ENCODE data around the gene GRXCR2. TPM values are rescaled to one million over a fixed set of nuclear protein-coding genes. Genes with fewer than 3 reads are reported as not detected.

GRXCR2 gene
- polyA plus RNA-seq, 1 donor (not counting 4 experiments of a cell fraction or from before 2014, with no cell fraction given): 0.03 TPM

DNA sequence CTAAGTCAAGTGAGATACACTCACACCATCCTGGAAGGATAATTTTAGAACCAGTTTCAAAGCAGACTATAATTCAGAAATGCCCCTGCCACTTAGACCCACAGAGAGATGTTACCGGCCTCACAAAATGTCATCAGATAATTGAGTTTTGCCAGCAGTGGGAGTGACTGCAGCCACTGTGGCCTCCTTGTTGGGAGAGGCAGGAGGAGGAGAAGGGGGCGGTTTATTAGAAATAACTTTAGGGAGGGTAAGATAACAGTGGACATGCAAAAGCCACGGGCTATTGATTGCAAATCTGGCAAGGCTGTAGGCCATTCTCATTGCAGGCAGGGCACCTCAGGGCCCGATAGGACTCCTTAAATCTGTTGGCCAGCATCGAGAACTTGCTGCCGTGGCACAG is 13.4 kb downstream of the GRXCR2 start:
- Histone ChIP-seq H3K9ac (ENCODE audit: control insufficient read depth, extremely low read depth, insufficient read depth, low read length) (no peak overlapping the region), H3K4me2 (ENCODE audit: control insufficient read depth, extremely low read depth, insufficient read depth, low read depth, low read length) (no peak overlapping the region), H4K20me1 (ENCODE audit: control insufficient read depth, extremely low read depth, insufficient read depth, low read length) (no peaks in the 10 kb centered on the region), H3K36me3 (ENCODE audit: control insufficient read depth in 2 of 2, extremely low read depth in 1 of 2, insufficient read depth in 2 of 2, low read length in 2 of 2) (no peaks in the 10 kb centered on the region), H3K4me3 (ENCODE audit: control insufficient read depth in 2 of 3, extremely low read depth in 1 of 3, insufficient read depth in 2 of 3, low read depth in 1 of 3, low read length in 3 of 3) (no peak overlapping the region), H3K9me3 (ENCODE audit: control insufficient read depth, low read depth, low read length) (no peaks in the 10 kb centered on the region), H3K9me1 (ENCODE audit: control insufficient read depth, extremely low read depth, insufficient read depth, low read length) (no peaks in the 10 kb centered on the region), H3K27ac (ENCODE audit: control insufficient read depth, insufficient read depth, low read length) (no peak overlapping the region), H3K4me1 (ENCODE audit: control insufficient read depth, extremely low read depth, insufficient read depth, low read length) (peaks cover 20% of the 10 kb centered on the region), H3K79me2 (ENCODE audit: control insufficient read depth, insufficient read depth, low read length) (no peaks in the 10 kb centered on the region), H2AFZ (ENCODE audit: control insufficient read depth, low read length) (peak overlapping the region; percentile 64), H3K27me3 (ENCODE audit: control insufficient read depth, extremely low read depth, insufficient read depth, low read length) (no peaks in the 10 kb centered on the region)
- DNase-seq (ENCODE audit: low read depth, low spot score) (no peak), FAIRE-seq (no peak)
- TF ChIP-seq, protein P1, sequence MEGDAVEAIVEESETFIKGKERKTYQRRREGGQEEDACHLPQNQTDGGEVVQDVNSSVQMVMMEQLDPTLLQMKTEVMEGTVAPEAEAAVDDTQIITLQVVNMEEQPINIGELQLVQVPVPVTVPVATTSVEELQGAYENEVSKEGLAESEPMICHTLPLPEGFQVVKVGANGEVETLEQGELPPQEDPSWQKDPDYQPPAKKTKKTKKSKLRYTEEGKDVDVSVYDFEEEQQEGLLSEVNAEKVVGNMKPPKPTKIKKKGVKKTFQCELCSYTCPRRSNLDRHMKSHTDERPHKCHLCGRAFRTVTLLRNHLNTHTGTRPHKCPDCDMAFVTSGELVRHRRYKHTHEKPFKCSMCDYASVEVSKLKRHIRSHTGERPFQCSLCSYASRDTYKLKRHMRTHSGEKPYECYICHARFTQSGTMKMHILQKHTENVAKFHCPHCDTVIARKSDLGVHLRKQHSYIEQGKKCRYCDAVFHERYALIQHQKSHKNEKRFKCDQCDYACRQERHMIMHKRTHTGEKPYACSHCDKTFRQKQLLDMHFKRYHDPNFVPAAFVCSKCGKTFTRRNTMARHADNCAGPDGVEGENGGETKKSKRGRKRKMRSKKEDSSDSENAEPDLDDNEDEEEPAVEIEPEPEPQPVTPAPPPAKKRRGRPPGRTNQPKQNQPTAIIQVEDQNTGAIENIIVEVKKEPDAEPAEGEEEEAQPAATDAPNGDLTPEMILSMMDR (optimal IDR thresholded peaks at IDR 0.05 in 1 of 3, IDR thresholded peaks at IDR 0.05 in 1 of 3, conservative IDR thresholded peaks at IDR 0.05 in 1 of 3; ENCODE audit: extremely low read depth in 1 of 3, insufficient read depth in 2 of 3, low read length in 3 of 3): no peak
- no peak for TF ChIP-seq EZH2 (IDR thresholded peaks at IDR 0.05; ENCODE audit: low read length)
- dilution Hi-C loops (cut with MboI; ENCODE audit: extremely low pct_ligation_motif_present, low sequenced_read_pairs): no loop called here

DNA sequence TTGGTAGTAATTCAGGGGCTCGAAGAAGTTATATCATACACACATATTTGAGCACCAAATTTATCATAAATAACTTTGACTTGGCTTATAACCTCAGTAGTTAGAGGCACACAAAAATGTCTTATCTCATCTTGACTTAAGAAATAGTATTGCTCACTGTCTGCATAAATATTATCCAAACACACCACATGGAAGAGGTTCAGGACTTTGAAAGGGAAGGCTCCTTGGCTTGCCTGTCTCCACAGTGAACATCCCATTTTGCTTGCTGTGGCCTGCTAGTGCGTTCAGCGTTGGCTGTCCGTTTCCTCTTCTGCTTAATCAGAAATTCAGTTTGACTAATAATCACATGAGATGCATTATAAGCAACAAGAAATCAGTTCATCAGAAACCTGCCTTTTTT is 13.9 kb downstream of the GRXCR2 start:
- dilution Hi-C loops (cut with MboI; ENCODE audit: extremely low pct_ligation_motif_present, low sequenced_read_pairs): no loop called here
- no peak for DNase-seq (ENCODE audit: low read depth, low spot score)
- FAIRE-seq: peak; percentile 5
- Histone ChIP-seq H3K9me1 (ENCODE audit: control insufficient read depth, extremely low read depth, insufficient read depth, low read length) (no peaks in the 10 kb centered on the region), H3K4me3 (ENCODE audit: control insufficient read depth in 2 of 3, extremely low read depth in 1 of 3, insufficient read depth in 2 of 3, low read depth in 1 of 3, low read length in 3 of 3) (no peak overlapping the region), H2AFZ (ENCODE audit: control insufficient read depth, low read length) (peak overlapping the region; percentile 64), H3K79me2 (ENCODE audit: control insufficient read depth, insufficient read depth, low read length) (no peaks in the 10 kb centered on the region), H3K9ac (ENCODE audit: control insufficient read depth, extremely low read depth, insufficient read depth, low read length) (no peak overlapping the region), H3K4me2 (ENCODE audit: control insufficient read depth, extremely low read depth, insufficient read depth, low read depth, low read length) (no peak overlapping the region), H4K20me1 (ENCODE audit: control insufficient read depth, extremely low read depth, insufficient read depth, low read length) (no peaks in the 10 kb centered on the region), H3K4me1 (ENCODE audit: control insufficient read depth, extremely low read depth, insufficient read depth, low read length) (peaks cover 22% of the 10 kb centered on the region), H3K9me3 (ENCODE audit: control insufficient read depth, low read depth, low read length) (no peaks in the 10 kb centered on the region), H3K27me3 (ENCODE audit: control insufficient read depth, extremely low read depth, insufficient read depth, low read length) (no peaks in the 10 kb centered on the region), H3K36me3 (ENCODE audit: control insufficient read depth in 2 of 2, extremely low read depth in 1 of 2, insufficient read depth in 2 of 2, low read length in 2 of 2) (no peaks in the 10 kb centered on the region), H3K27ac (ENCODE audit: control insufficient read depth, insufficient read depth, low read length) (no peak overlapping the region)
- no peak for TF ChIP-seq EZH2 (IDR thresholded peaks at IDR 0.05; ENCODE audit: low read length)
- TF ChIP-seq, protein P1 (optimal IDR thresholded peaks at IDR 0.05 in 1 of 3, IDR thresholded peaks at IDR 0.05 in 1 of 3, conservative IDR thresholded peaks at IDR 0.05 in 1 of 3; ENCODE audit: extremely low read depth in 1 of 3, insufficient read depth in 2 of 3, low read length in 3 of 3): no peak
